ENCODE measurements around the gene PSMD6. TPM values are rescaled to one million over a fixed set of nuclear protein-coding genes. Genes with fewer than 3 reads are reported as not detected.
A peak's percentile ranks its signal among the peaks of the same experiment; 100 is the strongest.

The PSMD6 gene
- total and polyA plus RNA-seq, 2 donors, result 78.9 to 96.5 TPM

DNA sequence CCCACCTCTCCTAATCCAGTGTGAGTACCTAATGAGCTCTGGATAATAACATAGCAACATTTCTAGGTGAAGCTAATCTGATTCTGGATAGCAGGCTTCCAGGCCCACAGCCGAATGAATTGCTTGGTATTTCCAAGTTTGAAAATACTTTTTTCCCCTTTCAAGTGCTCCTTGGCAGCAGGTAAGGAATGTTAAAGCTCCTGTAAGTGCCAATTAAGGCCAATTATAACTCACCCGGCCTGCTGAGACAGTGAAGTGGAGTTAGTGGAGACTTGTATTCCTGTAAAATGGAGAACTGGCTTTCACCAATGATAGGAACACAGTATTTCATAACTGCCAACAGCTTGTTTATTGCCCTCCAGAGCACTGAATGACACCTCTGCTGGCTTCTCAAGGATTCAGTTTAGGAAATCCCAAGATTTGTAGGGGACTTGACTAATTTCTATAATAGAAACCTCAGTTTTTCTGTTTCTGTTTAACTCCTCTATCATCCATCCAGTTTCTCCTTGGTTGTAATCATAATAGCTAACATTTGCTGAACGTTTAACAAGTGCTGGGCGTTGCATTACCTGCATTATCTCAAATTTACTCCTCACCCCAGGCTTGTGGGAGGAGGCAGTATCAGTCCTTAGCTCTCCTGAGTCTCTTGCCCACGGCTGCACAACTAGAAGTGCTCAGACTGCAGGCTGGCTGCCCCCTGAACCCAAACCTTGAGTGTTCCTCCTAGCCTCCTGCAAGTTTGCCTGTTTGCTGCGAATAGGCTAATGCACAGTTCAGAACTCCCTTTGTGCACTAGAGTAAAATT lies 58.4 kb downstream of the PSMD6 start:
- Histone ChIP-seq H3K36me3 (ENCODE audit: control insufficient read depth in 2 of 2, insufficient read depth in 2 of 2, low read length in 1 of 2) (peaks cover 5 to 7% of the 10 kb centered on the region in 2 donors), H3K4me1 (ENCODE audit: control insufficient read depth in 2 of 2, insufficient read depth in 2 of 2, low read length in 2 of 2) (peaks cover 11 to 34% of the 10 kb centered on the region in 2 donors), H3K4me3 (ENCODE audit: low read length in 2 of 2) (no peak overlapping the region), H3K9me3 (ENCODE audit: control insufficient read depth in 2 of 2, insufficient read depth in 1 of 2, low read length in 1 of 2) (no peaks in the 10 kb centered on the region), H3K27ac (ENCODE audit: low read depth in 1 of 2, low read length in 1 of 2) (no peak overlapping the region), H3K27me3 (ENCODE audit: control insufficient read depth in 2 of 2, insufficient read depth in 1 of 2, low read length in 1 of 2) (no peaks in the 10 kb centered on the region)
- 95% methylated on average over 6 of the region's 6 CpGs for WGBS
- DNase-seq (ENCODE audit: low read depth in 6 of 9, low spot score in 9 of 9), result no peak

- DNase-seq (ENCODE audit: low read depth in 6 of 9, low spot score in 9 of 9), result no peak
- WGBS, result 95% methylated on average over 1 of the region's 1 CpG
- no peak overlapping the region for H3K4me3 ChIP-seq (ENCODE audit: low read length in 2 of 2)
- no peak overlapping the region for H3K27ac ChIP-seq (ENCODE audit: low read depth in 1 of 2, low read length in 1 of 2)
- H3K36me3 ChIP-seq (ENCODE audit: control insufficient read depth in 2 of 2, insufficient read depth in 2 of 2, low read length in 1 of 2), result peaks cover 5 to 7% of the 10 kb centered on the region in 2 donors
- H3K4me1 ChIP-seq (ENCODE audit: control insufficient read depth in 2 of 2, insufficient read depth in 2 of 2, low read length in 2 of 2), result peaks cover 10 to 31% of the 10 kb centered on the region in 2 donors
- H3K27me3 ChIP-seq (ENCODE audit: control insufficient read depth in 2 of 2, insufficient read depth in 1 of 2, low read length in 1 of 2), result no peaks in the 10 kb centered on the region
- H3K9me3 ChIP-seq (ENCODE audit: control insufficient read depth in 2 of 2, insufficient read depth in 1 of 2, low read length in 1 of 2), result no peaks in the 10 kb centered on the region
Measured at GRCh38 chr3:63963496-63963895, 59.8 kb downstream of the PSMD6 start.

DNA sequence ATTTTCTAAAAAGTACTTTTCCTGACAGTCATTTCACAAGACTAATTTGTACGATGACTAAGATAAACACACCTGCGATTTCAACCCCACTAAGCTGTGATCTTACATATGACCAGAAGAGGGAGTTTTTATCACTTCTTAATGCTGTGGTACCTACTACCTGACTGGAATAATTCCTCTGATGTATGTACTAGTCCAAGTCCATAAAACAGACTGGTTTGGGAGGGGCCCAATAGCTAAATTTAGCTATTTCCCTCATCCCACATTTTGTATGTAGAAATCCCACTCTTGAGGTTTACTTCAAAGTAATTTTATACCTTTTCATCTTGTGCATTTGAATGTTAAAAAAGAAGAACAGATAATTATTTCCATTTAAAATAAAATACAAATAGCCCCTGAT lies 61.4 kb downstream of the PSMD6 start:
- Histone ChIP-seq H3K9me3 (ENCODE audit: control insufficient read depth in 2 of 2, insufficient read depth in 1 of 2, low read length in 1 of 2) (no peaks in the 10 kb centered on the region), H3K4me3 (ENCODE audit: low read length in 2 of 2) (no peak overlapping the region), H3K27ac (ENCODE audit: low read depth in 1 of 2, low read length in 1 of 2) (no peak overlapping the region), H3K4me1 (ENCODE audit: control insufficient read depth in 2 of 2, insufficient read depth in 2 of 2, low read length in 2 of 2) (peaks cover 9 to 21% of the 10 kb centered on the region in 2 donors), H3K27me3 (ENCODE audit: control insufficient read depth in 2 of 2, insufficient read depth in 1 of 2, low read length in 1 of 2) (no peaks in the 10 kb centered on the region), H3K36me3 (ENCODE audit: control insufficient read depth in 2 of 2, insufficient read depth in 2 of 2, low read length in 1 of 2) (peaks cover 5 to 9% of the 10 kb centered on the region in 2 donors)
- WGBS, result 15% methylated on average over 2 of the region's 2 CpGs
- DNase-seq (ENCODE audit: low read depth in 6 of 9, low spot score in 9 of 9), result peak in 7 of 9 donors; percentile 38 to 85 (median 56)

Other genes starting within 250 kb of the PSMD6 start
- not detected for gene C3orf49, start 204.2 kb downstream of the PSMD6 start, total RNA-seq
- 0.05 TPM for gene C3orf49, start 204.2 kb downstream of the PSMD6 start, polyA plus RNA-seq
- gene THOC7, start 159.7 kb downstream of the PSMD6 start, total RNA-seq, result 73.8 TPM
- 148 TPM for gene THOC7, start 159.7 kb downstream of the PSMD6 start, polyA plus RNA-seq
- 11.8 TPM for gene ATXN7, start 159.6 kb downstream of the PSMD6 start, total RNA-seq
- gene ATXN7, start 159.6 kb downstream of the PSMD6 start, polyA plus RNA-seq, result 7.8 TPM
- gene SCAANT1, start 111.1 kb downstream of the PSMD6 start, total RNA-seq, result not detected
- not detected for gene SCAANT1, start 111.1 kb downstream of the PSMD6 start, polyA plus RNA-seq
- 1.0 TPM for gene PRICKLE2, start 202.0 kb upstream of the PSMD6 start, total RNA-seq
- 1.2 TPM for gene PRICKLE2, start 202.0 kb upstream of the PSMD6 start, polyA plus RNA-seq

All from thymus (tissue), 11 donors.